Activated T-cell treated with anti-CD3 and anti-CD28 coated beads, Interleukin-2, amount 50 U/mL, for 24 hours (primary cell): ENCODE measurements around the gene DIPK2B.

Source experiments
- DNase-seq: peaks from one replicate; pipeline ENCODE4 v3.0.0-alpha.2; 2020
- H3K27ac Mint-ChIP-seq: 2 replicates; pipeline ENCODE4 v1.8.0; 2020; ENCODE audit warnings: mild to moderate bottlenecking, mixed read lengths
- H3K27me3 Mint-ChIP-seq: 2 replicates; pipeline ENCODE4 v1.8.0; 2020; ENCODE audit warnings: mixed read lengths
- H3K36me3 Mint-ChIP-seq: 2 replicates; pipeline ENCODE4 v1.8.0; 2020; ENCODE audit warnings: low read depth, mixed read lengths
- H3K4me1 Mint-ChIP-seq: 2 replicates; pipeline ENCODE4 v1.8.0; 2020; ENCODE audit warnings: low read depth, mixed read lengths
- H3K4me3 Mint-ChIP-seq: 2 replicates; pipeline ENCODE4 v1.8.0; 2020; ENCODE audit warnings: mild to moderate bottlenecking, moderate library complexity, mixed read lengths
- H3K9me3 Mint-ChIP-seq: 2 replicates; pipeline ENCODE4 v1.8.0; 2020; ENCODE audit warnings: mixed read lengths

Gene DIPK2B

GRCh38 chrX:45200741-45201234 lies at the start of gene DIPK2B:
Gene DIPK2B, minus strand, starts transcription at chrX:45200876. Its CDS starts 50 bp downstream, at chrX:45200826.
- H3K27me3 Mint-ChIP-seq, result peaks cover 55% of the 10 kb centered on the region
- H3K4me1 Mint-ChIP-seq, result no peaks in the 10 kb centered on the region

GRCh38 chrX:45240301-45240700 lies 39.6 kb upstream of the DIPK2B start:
- Mint-ChIP-seq H3K27me3 (peaks cover 28% of the 10 kb centered on the region), H3K36me3 (no peaks in the 10 kb centered on the region), H3K4me3 (no peak overlapping the region), H3K27ac (no peak overlapping the region), H3K4me1 (no peaks in the 10 kb centered on the region), H3K9me3 (no peaks in the 10 kb centered on the region)
- DNase-seq, result no peak

More at GRCh38 chrX:45200741-45201234, at the start of gene DIPK2B:
- Mint-ChIP-seq H3K36me3 (no peaks in the 10 kb centered on the region), H3K4me3 (no peak within 1 kb of the TSS), H3K27ac (no peak within 1 kb of the TSS), H3K9me3 (peaks cover 4% of the 10 kb centered on the region)
- no peak for DNase-seq

- H3K4me1 Mint-ChIP-seq, result peaks cover 3% of the 10 kb centered on the region
- peaks cover 26% of the 10 kb centered on the region for H3K27me3 Mint-ChIP-seq
- no peaks in the 10 kb centered on the region for H3K9me3 Mint-ChIP-seq
- H3K4me3 Mint-ChIP-seq, result no peak overlapping the region
- DNase-seq, result no peak
- no peaks in the 10 kb centered on the region for H3K36me3 Mint-ChIP-seq
- H3K27ac Mint-ChIP-seq, result no peak overlapping the region
Measured at GRCh38 chrX:45238489-45238888, 37.8 kb upstream of the DIPK2B start.

GRCh38 chrX:45233531-45233930 lies 32.9 kb upstream of the DIPK2B start:
- DNase-seq, result no peak
- peaks cover 42% of the 10 kb centered on the region for H3K27me3 Mint-ChIP-seq

GRCh38 chrX:45232139-45232538 lies 31.5 kb upstream of the DIPK2B start:
- Mint-ChIP-seq H3K27ac (no peak overlapping the region), H3K4me1 (peaks cover 22% of the 10 kb centered on the region), H3K27me3 (peaks cover 44% of the 10 kb centered on the region), H3K9me3 (peaks cover 5% of the 10 kb centered on the region), H3K4me3 (no peak overlapping the region), H3K36me3 (no peaks in the 10 kb centered on the region)
- DNase-seq, result no peak

More at GRCh38 chrX:45233531-45233930, 32.9 kb upstream of the DIPK2B start:
- H3K36me3 Mint-ChIP-seq, result no peaks in the 10 kb centered on the region
- H3K9me3 Mint-ChIP-seq, result peaks cover 5% of the 10 kb centered on the region
- H3K4me3 Mint-ChIP-seq, result no peak overlapping the region
- H3K4me1 Mint-ChIP-seq, result peaks cover 22% of the 10 kb centered on the region
- no peak overlapping the region for H3K27ac Mint-ChIP-seq

GRCh38 chrX:45230410-45230809 lies 29.7 kb upstream of the DIPK2B start:
- H3K36me3 Mint-ChIP-seq, result no peaks in the 10 kb centered on the region
- no peak for DNase-seq
- no peak overlapping the region for H3K4me3 Mint-ChIP-seq
- H3K27me3 Mint-ChIP-seq, result peaks cover 38% of the 10 kb centered on the region
- no peak overlapping the region for H3K27ac Mint-ChIP-seq
- peaks cover 22% of the 10 kb centered on the region for H3K4me1 Mint-ChIP-seq
- H3K9me3 Mint-ChIP-seq, result peaks cover 5% of the 10 kb centered on the region

- peaks cover 5% of the 10 kb centered on the region for H3K9me3 Mint-ChIP-seq
- no peaks in the 10 kb centered on the region for H3K36me3 Mint-ChIP-seq
- H3K27ac Mint-ChIP-seq, result no peak overlapping the region
- H3K4me3 Mint-ChIP-seq, result no peak overlapping the region
- no peak for DNase-seq
- H3K4me1 Mint-ChIP-seq, result peaks cover 22% of the 10 kb centered on the region
- peaks cover 41% of the 10 kb centered on the region for H3K27me3 Mint-ChIP-seq
Measured at GRCh38 chrX:45229348-45229747, 28.7 kb upstream of the DIPK2B start.

GRCh38 chrX:45228126-45228525 lies 27.4 kb upstream of the DIPK2B start:
- Mint-ChIP-seq H3K4me1 (peaks cover 16% of the 10 kb centered on the region), H3K4me3 (no peak overlapping the region), H3K27ac (no peak overlapping the region), H3K27me3 (peaks cover 38% of the 10 kb centered on the region), H3K9me3 (peaks cover 5% of the 10 kb centered on the region), H3K36me3 (no peaks in the 10 kb centered on the region)
- DNase-seq, result no peak

GRCh38 chrX:45208121-45208856 lies 7.6 kb upstream of the DIPK2B start:
- peaks cover 52% of the 10 kb centered on the region for H3K27me3 Mint-ChIP-seq
- no peaks in the 10 kb centered on the region for H3K36me3 Mint-ChIP-seq
- peaks cover 9% of the 10 kb centered on the region for H3K9me3 Mint-ChIP-seq
- H3K27ac Mint-ChIP-seq, result no peak overlapping the region
- DNase-seq, result no peak
- H3K4me1 Mint-ChIP-seq, result no peaks in the 10 kb centered on the region
- no peak overlapping the region for H3K4me3 Mint-ChIP-seq

GRCh38 chrX:45202171-45202570 lies 1.5 kb upstream of the DIPK2B start:
- Mint-ChIP-seq H3K27ac (no peak overlapping the region), H3K9me3 (peaks cover 9% of the 10 kb centered on the region), H3K4me1 (no peaks in the 10 kb centered on the region), H3K36me3 (no peaks in the 10 kb centered on the region), H3K27me3 (peaks cover 68% of the 10 kb centered on the region), H3K4me3 (no peak overlapping the region)
- no peak for DNase-seq

- Mint-ChIP-seq H3K36me3 (no peaks in the 10 kb centered on the region), H3K9me3 (no peaks in the 10 kb centered on the region), H3K4me3 (no peak overlapping the region), H3K27me3 (peaks cover 50% of the 10 kb centered on the region), H3K27ac (no peak overlapping the region), H3K4me1 (no peaks in the 10 kb centered on the region)
- DNase-seq, result no peak
Measured at GRCh38 chrX:45198706-45199105, 2.0 kb downstream of the DIPK2B start.

GRCh38 chrX:45198301-45198700 lies 2.4 kb downstream of the DIPK2B start:
- H3K36me3 Mint-ChIP-seq, result no peaks in the 10 kb centered on the region
- no peaks in the 10 kb centered on the region for H3K9me3 Mint-ChIP-seq
- no peak for DNase-seq
- no peak overlapping the region for H3K27ac Mint-ChIP-seq
- peaks cover 49% of the 10 kb centered on the region for H3K27me3 Mint-ChIP-seq
- no peak overlapping the region for H3K4me3 Mint-ChIP-seq
- H3K4me1 Mint-ChIP-seq, result no peaks in the 10 kb centered on the region

- Mint-ChIP-seq H3K27me3 (peaks cover 39% of the 10 kb centered on the region), H3K9me3 (no peaks in the 10 kb centered on the region), H3K27ac (no peak overlapping the region), H3K4me1 (peaks cover 8% of the 10 kb centered on the region), H3K36me3 (no peaks in the 10 kb centered on the region), H3K4me3 (no peak overlapping the region)
- DNase-seq, result no peak
Measured at GRCh38 chrX:45196701-45197100, 4.0 kb downstream of the DIPK2B start.

- Mint-ChIP-seq H3K27ac (peak overlapping the region; percentile 26), H3K4me1 (peaks cover 31% of the 10 kb centered on the region), H3K27me3 (peaks cover 29% of the 10 kb centered on the region), H3K36me3 (no peaks in the 10 kb centered on the region), H3K9me3 (no peaks in the 10 kb centered on the region), H3K4me3 (peak overlapping the region; percentile 0)
- no peak for DNase-seq
Measured at GRCh38 chrX:45191820-45192409, 8.8 kb downstream of the DIPK2B start.

GRCh38 chrX:45191383-45191782 lies 9.3 kb downstream of the DIPK2B start:
- no peaks in the 10 kb centered on the region for H3K9me3 Mint-ChIP-seq
- peak overlapping the region; percentile 26 for H3K27ac Mint-ChIP-seq
- peaks cover 34% of the 10 kb centered on the region for H3K4me1 Mint-ChIP-seq
- H3K4me3 Mint-ChIP-seq, result peak overlapping the region; percentile 0
- H3K36me3 Mint-ChIP-seq, result no peaks in the 10 kb centered on the region
- H3K27me3 Mint-ChIP-seq, result peaks cover 31% of the 10 kb centered on the region
- no peak for DNase-seq
